Measurements from ENCODE around the gene ANXA2.

ANXA2 gene

GRCh38 chr15:60397772-60398445 is at the start of gene ANXA2:
Gene ANXA2, minus strand, starts transcription at chr15:60397986. Its CDS starts 11,911 bp downstream, at chr15:60386075.
- peaks cover 53% of the 10 kb centered on the region for H3K4me1 Mint-ChIP-seq (ENCODE audit: low read depth)
- peak within 1 kb of the TSS; percentile 86 for H3K4me3 Mint-ChIP-seq
- peak; percentile 83 for DNase-seq
- no peaks in the 10 kb centered on the region for H3K9me3 Mint-ChIP-seq
- H3K36me3 Mint-ChIP-seq (ENCODE audit: low read depth) = peaks cover 37% of the 10 kb centered on the region
- H3K27ac Mint-ChIP-seq = peak within 1 kb of the TSS; percentile 91
- H3K27me3 Mint-ChIP-seq = no peaks in the 10 kb centered on the region

- Mint-ChIP-seq H3K4me1 (ENCODE audit: low read depth) (no peaks in the 10 kb centered on the region), H3K27me3 (no peaks in the 10 kb centered on the region), H3K4me3 (no peak overlapping the region), H3K9me3 (no peaks in the 10 kb centered on the region), H3K36me3 (ENCODE audit: low read depth) (peaks cover 78% of the 10 kb centered on the region), H3K27ac (no peak overlapping the region)
- no peak for DNase-seq
Measured at GRCh38 chr15:60444289-60444912, 46.6 kb upstream of the ANXA2 start.

- Mint-ChIP-seq H3K27me3 (no peaks in the 10 kb centered on the region), H3K36me3 (ENCODE audit: low read depth) (peaks cover 73% of the 10 kb centered on the region), H3K27ac (no peak overlapping the region)
Measured at GRCh38 chr15:60442763-60443162, 45.0 kb upstream of the ANXA2 start.

GRCh38 chr15:60442031-60442650 is 44.4 kb upstream of the ANXA2 start:
- H3K9me3 Mint-ChIP-seq = no peaks in the 10 kb centered on the region
- no peaks in the 10 kb centered on the region for H3K27me3 Mint-ChIP-seq
- no peaks in the 10 kb centered on the region for H3K4me1 Mint-ChIP-seq (ENCODE audit: low read depth)
- peaks cover 69% of the 10 kb centered on the region for H3K36me3 Mint-ChIP-seq (ENCODE audit: low read depth)
- H3K4me3 Mint-ChIP-seq = no peak overlapping the region
- no peak for DNase-seq
- no peak overlapping the region for H3K27ac Mint-ChIP-seq

More at GRCh38 chr15:60442763-60443162, 45.0 kb upstream of the ANXA2 start:
- no peak overlapping the region for H3K4me3 Mint-ChIP-seq
- no peak for DNase-seq
- no peaks in the 10 kb centered on the region for H3K4me1 Mint-ChIP-seq (ENCODE audit: low read depth)
- H3K9me3 Mint-ChIP-seq = no peaks in the 10 kb centered on the region

DNA sequence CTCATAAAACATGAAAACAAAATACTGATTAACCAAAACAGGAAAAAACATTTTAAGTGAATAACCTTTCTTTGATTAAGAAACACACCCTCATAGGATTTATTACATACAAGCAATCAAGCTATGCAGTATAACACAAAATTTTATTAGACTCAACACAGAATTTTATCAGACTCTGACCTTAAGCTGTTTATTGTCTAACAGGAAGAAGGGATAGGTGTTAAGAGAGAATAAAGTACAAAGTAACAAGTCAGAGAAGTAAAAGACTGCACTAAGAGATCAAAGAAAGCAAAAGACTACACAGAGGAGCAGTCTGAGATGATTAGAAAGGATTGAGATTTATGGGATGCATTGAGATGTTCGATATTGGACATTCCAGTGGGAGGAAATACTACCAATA is 43.5 kb upstream of the ANXA2 start:
- Mint-ChIP-seq H3K4me1 (ENCODE audit: low read depth) (no peaks in the 10 kb centered on the region), H3K4me3 (no peak overlapping the region), H3K36me3 (ENCODE audit: low read depth) (peaks cover 61% of the 10 kb centered on the region), H3K27me3 (no peaks in the 10 kb centered on the region), H3K9me3 (no peaks in the 10 kb centered on the region), H3K27ac (no peak overlapping the region)
- DNase-seq = no peak

DNA sequence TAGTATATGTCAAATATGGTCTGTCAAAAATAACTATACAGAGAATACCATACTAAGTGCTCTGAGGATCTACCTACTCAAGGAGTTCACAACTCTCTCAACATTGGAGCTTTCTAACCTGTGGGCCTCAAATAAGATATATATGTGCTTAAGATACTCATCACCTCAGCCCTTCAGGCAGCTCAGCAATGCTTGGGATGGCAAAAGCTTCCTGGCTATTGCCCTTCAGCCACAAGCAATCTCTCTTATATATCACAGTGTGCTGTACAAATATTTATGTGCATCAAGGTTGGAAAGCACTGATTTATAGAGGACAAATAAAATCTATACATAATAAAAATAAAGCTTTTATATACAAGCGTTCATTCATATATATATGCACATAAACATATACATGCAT is 40.9 kb upstream of the ANXA2 start:
- Mint-ChIP-seq H3K27ac (no peak overlapping the region), H3K27me3 (no peaks in the 10 kb centered on the region), H3K4me1 (ENCODE audit: low read depth) (no peaks in the 10 kb centered on the region), H3K4me3 (no peak overlapping the region), H3K9me3 (no peaks in the 10 kb centered on the region), H3K36me3 (ENCODE audit: low read depth) (peaks cover 64% of the 10 kb centered on the region)
- DNase-seq = no peak

DNA sequence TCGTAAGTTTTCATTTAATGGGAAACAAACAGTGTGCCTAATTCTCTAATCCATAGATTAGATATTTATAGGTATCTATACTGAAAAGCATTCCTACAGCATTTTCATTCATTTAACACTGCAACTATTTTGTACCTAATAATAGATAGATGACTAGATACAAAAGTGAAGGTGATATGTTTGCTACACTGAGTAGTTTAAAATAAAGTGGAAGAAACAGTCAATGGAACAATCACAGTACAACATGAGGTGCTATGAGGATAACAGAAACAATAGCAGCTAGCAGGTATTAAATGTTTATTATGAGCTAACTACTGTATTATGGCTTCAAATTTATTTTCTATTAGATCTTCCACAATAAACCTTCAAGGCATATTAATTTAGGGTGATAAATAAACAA is 31.1 kb upstream of the ANXA2 start:
- DNase-seq = no peak
- peaks cover 10% of the 10 kb centered on the region for H3K4me1 Mint-ChIP-seq (ENCODE audit: low read depth)
- no peaks in the 10 kb centered on the region for H3K9me3 Mint-ChIP-seq
- no peaks in the 10 kb centered on the region for H3K27me3 Mint-ChIP-seq
- H3K36me3 Mint-ChIP-seq (ENCODE audit: low read depth) = peaks cover 77% of the 10 kb centered on the region
- H3K27ac Mint-ChIP-seq = no peak overlapping the region
- H3K4me3 Mint-ChIP-seq = no peak overlapping the region

DNA sequence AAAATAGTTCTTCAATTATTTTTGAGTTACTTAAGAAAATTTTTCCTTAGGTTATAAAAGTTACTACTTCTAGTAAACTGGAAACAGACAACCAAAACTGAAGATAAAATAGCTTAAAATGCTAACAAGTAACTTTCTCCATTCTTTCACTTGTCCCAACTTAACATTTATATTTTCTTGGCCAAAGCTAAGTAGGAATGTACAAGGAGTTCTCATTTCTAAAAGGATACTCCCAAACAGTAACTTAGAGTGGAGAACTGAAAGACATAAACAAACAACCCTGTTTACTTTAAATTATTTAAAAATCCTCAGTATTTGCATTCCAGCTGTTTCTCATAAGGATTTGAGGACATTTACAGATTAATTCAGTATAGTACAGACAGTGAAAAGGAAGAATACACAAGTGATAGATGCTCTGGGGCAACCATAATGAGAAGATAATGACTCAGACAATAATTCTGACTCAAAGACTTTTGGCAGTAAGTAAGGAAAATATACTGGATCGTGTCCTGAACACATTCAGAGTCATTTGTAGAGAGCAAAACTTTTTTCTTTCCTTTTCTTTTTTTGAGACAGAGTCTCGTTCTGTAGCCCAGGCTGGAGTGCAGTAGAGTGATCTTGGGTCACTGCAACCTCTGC is 29.2 kb upstream of the ANXA2 start:
- peaks cover 17% of the 10 kb centered on the region for H3K4me1 Mint-ChIP-seq (ENCODE audit: low read depth)
- H3K27me3 Mint-ChIP-seq = no peaks in the 10 kb centered on the region
- H3K9me3 Mint-ChIP-seq = no peaks in the 10 kb centered on the region
- no peak for DNase-seq
- peaks cover 79% of the 10 kb centered on the region for H3K36me3 Mint-ChIP-seq (ENCODE audit: low read depth)
- H3K27ac Mint-ChIP-seq = no peak overlapping the region
- no peak overlapping the region for H3K4me3 Mint-ChIP-seq

- H3K4me1 Mint-ChIP-seq (ENCODE audit: low read depth) = peaks cover 17% of the 10 kb centered on the region
- H3K9me3 Mint-ChIP-seq = no peaks in the 10 kb centered on the region
- H3K27me3 Mint-ChIP-seq = no peaks in the 10 kb centered on the region
- no peak overlapping the region for H3K4me3 Mint-ChIP-seq
- H3K36me3 Mint-ChIP-seq (ENCODE audit: low read depth) = peaks cover 74% of the 10 kb centered on the region
- H3K27ac Mint-ChIP-seq = no peak overlapping the region
- DNase-seq = no peak
Measured at GRCh38 chr15:60425461-60425860, 27.7 kb upstream of the ANXA2 start.

GRCh38 chr15:60424006-60424405 is 26.2 kb upstream of the ANXA2 start:
- Mint-ChIP-seq H3K36me3 (ENCODE audit: low read depth) (peaks cover 70% of the 10 kb centered on the region), H3K4me1 (ENCODE audit: low read depth) (peaks cover 20% of the 10 kb centered on the region), H3K27me3 (no peaks in the 10 kb centered on the region), H3K9me3 (no peaks in the 10 kb centered on the region), H3K27ac (peak overlapping the region; percentile 7), H3K4me3 (no peak overlapping the region)
- DNase-seq = no peak

DNA sequence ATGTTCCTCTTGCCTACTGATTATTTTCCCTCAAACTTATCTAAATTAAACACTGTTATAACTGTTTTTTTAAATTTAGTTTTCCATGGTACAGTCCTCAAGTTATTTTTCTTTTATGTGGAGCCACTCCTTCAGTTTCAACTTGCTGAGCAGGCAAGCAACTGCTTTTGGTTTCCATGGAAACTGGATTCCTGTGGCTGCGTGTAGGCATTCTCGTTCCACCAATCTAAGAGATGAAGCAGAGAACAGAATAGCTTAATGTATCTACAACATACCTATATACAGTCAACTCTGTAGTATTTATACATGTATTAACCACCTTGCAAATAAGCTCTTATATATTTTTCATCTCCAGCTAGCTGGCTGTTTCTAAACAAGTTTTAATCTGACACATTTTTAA is 25.8 kb upstream of the ANXA2 start:
- no peak overlapping the region for H3K4me3 Mint-ChIP-seq
- H3K27ac Mint-ChIP-seq = peak overlapping the region; percentile 28
- H3K27me3 Mint-ChIP-seq = no peaks in the 10 kb centered on the region
- H3K9me3 Mint-ChIP-seq = no peaks in the 10 kb centered on the region
- H3K4me1 Mint-ChIP-seq (ENCODE audit: low read depth) = peaks cover 20% of the 10 kb centered on the region
- no peak for DNase-seq
- peaks cover 68% of the 10 kb centered on the region for H3K36me3 Mint-ChIP-seq (ENCODE audit: low read depth)

DNA sequence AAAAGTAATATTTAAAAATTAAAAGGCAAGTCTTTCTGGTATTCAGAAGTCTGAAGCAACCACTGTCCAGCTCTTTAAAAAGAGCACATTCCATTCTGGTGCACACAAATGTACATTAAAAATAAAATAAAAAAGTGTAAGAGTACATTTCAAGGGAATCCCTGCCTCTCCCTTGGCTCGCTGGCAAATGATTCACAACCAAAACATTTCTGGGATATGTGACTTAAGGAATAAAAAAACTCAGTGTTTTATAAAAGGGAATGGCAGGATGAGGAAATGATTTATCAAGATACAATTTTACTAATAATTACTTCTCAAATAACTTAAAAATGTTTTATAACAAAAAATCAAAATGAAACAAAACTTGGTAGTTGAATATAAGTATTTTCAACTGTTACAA is 23.8 kb upstream of the ANXA2 start:
- Mint-ChIP-seq H3K9me3 (no peaks in the 10 kb centered on the region), H3K27me3 (no peaks in the 10 kb centered on the region), H3K4me1 (ENCODE audit: low read depth) (peaks cover 12% of the 10 kb centered on the region), H3K4me3 (no peak overlapping the region), H3K36me3 (ENCODE audit: low read depth) (peaks cover 52% of the 10 kb centered on the region), H3K27ac (no peak overlapping the region)
- DNase-seq = no peak

GRCh38 chr15:60420203-60420716 is 22.5 kb upstream of the ANXA2 start:
- peaks cover 41% of the 10 kb centered on the region for H3K36me3 Mint-ChIP-seq (ENCODE audit: low read depth)
- H3K4me3 Mint-ChIP-seq = no peak overlapping the region
- H3K4me1 Mint-ChIP-seq (ENCODE audit: low read depth) = peaks cover 12% of the 10 kb centered on the region
- DNase-seq = no peak
- H3K9me3 Mint-ChIP-seq = no peaks in the 10 kb centered on the region
- no peak overlapping the region for H3K27ac Mint-ChIP-seq
- no peaks in the 10 kb centered on the region for H3K27me3 Mint-ChIP-seq

GRCh38 chr15:60419753-60420152 is 22.0 kb upstream of the ANXA2 start:
- no peaks in the 10 kb centered on the region for H3K9me3 Mint-ChIP-seq
- H3K4me3 Mint-ChIP-seq = no peak overlapping the region
- H3K36me3 Mint-ChIP-seq (ENCODE audit: low read depth) = peaks cover 36% of the 10 kb centered on the region
- DNase-seq = no peak
- no peaks in the 10 kb centered on the region for H3K27me3 Mint-ChIP-seq
- H3K27ac Mint-ChIP-seq = no peak overlapping the region
- H3K4me1 Mint-ChIP-seq (ENCODE audit: low read depth) = peaks cover 12% of the 10 kb centered on the region

Measured in activated T-cell treated with anti-CD3 and anti-CD28 coated beads, Interleukin-2, amount 50 U/mL, for 24 hours (primary cell).